ENCODE data around the gene AHSP. TPM values are rescaled to one million over a fixed set of nuclear protein-coding genes. Genes with fewer than 3 reads are reported as not detected.

AHSP gene
- total and polyA plus RNA-seq, 2 of the 4 experiments (the other 2 are of a cell fraction), result not detected

GRCh38 chr16:31507929-31508705, 19.6 kb upstream of the AHSP start, which contains the start of gene RUSF1:
TSS of gene RUSF1 (minus strand) at chr16:31508391. CDS start at chr16:31508373, 18 bp downstream.
- Histone ChIP-seq H2BK20ac (ENCODE audit: low read depth, low read length) (peak within 1 kb of the TSS; percentile 20; the same call in 1 of the 2 replicates), H3K27me3 (ENCODE audit: control insufficient read depth, insufficient read depth, low read length) (no peaks in the 10 kb centered on the region), H3K4me1 (ENCODE audit: control insufficient read depth, insufficient read depth, low read length) (peaks cover 5% of the 10 kb centered on the region), H4K8ac (ENCODE audit: low read depth in 2 of 2, low read length in 2 of 2) (peak within 1 kb of the TSS; percentile 93 to 94), H2AK9ac (replicated peaks; ENCODE audit: low read depth, low read length, poor library complexity) (peak within 1 kb of the TSS; percentile 99), H3K36me3 (ENCODE audit: control insufficient read depth, insufficient read depth, low read length) (peaks cover 14% of the 10 kb centered on the region), H3K79me1 (ENCODE audit: low read depth in 1 of 2, low read length in 2 of 2) (peaks cover 16 to 52% of the 10 kb centered on the region in 2 experiments; a peak in 3 of 4 replicates), H3K9me1 (ENCODE audit: insufficient read depth, low read length) (peaks cover 2% of the 10 kb centered on the region; the same call in 1 of the 2 replicates), H2BK120ac (ENCODE audit: low read depth, low read length) (peak within 1 kb of the TSS; percentile 55), H3K18ac (ENCODE audit: low read depth, low read length) (peak within 1 kb of the TSS; percentile 88), H3K4me3 (ENCODE audit: insufficient read depth, low read depth, low read length) (peak within 1 kb of the TSS; percentile 94), H3K56ac (ENCODE audit: extremely low read depth, insufficient read depth, low read length) (peak within 1 kb of the TSS; percentile 90), H4K91ac (ENCODE audit: insufficient read depth, low read depth, low read length) (peak within 1 kb of the TSS; percentile 94), H3K9ac (ENCODE audit: low read depth, low read length) (peak within 1 kb of the TSS; percentile 98), H4K5ac (ENCODE audit: low read depth, low read length) (peak within 1 kb of the TSS; percentile 94), H3K4ac (ENCODE audit: low read depth, low read length) (peak within 1 kb of the TSS; percentile 98), H4K20me1 (ENCODE audit: insufficient read depth, low read length) (no peaks in the 10 kb centered on the region), H3K23ac (ENCODE audit: low read depth, low read length) (peak within 1 kb of the TSS; percentile 92), H3K9me3 (ENCODE audit: control insufficient read depth, insufficient read depth, low read length) (no peaks in the 10 kb centered on the region), H3K4me2 (ENCODE audit: low read depth, low read length) (peak within 1 kb of the TSS; percentile 99), H2BK15ac (ENCODE audit: low read depth, low read length) (no peak within 1 kb of the TSS), H2BK5ac (ENCODE audit: low read depth, low read length, poor library complexity, severe bottlenecking) (peak within 1 kb of the TSS; percentile 94), H3K27ac (ENCODE audit: insufficient read depth, low read length) (peak within 1 kb of the TSS; percentile 99), H2AK5ac (ENCODE audit: low read depth, low read length) (peak within 1 kb of the TSS; percentile 100), H2AFZ (replicated peaks; ENCODE audit: low read length, poor library complexity) (peak within 1 kb of the TSS; percentile 95), H3K14ac (replicated peaks; ENCODE audit: low read depth, low read length) (peak within 1 kb of the TSS; percentile 95)
- DNase-seq, result peak; percentile 87
- TSS peak; percentile 72 for BruUV-seq (replicated peaks)
- in situ Hi-C loops (cut with MboI; ENCODE audit: low sequenced_read_pairs) (loop anchor here (5.0 to 25.0 kb wide), 3 partner anchors 63 to 369 kb away; partner anchors contain the start of gene ZNF843), dilution Hi-C loops (cut with HindIII; ENCODE audit: low sequenced_read_pairs, unreplicated experiment) (no loop called here), intact Hi-C loops (cut with micrococcal nuclease) (loop anchor here (1.0 to 10.0 kb wide), 4 partner anchors 21 to 361 kb away; partner anchors contain the start of gene ZNF843)
- CTCF ChIA-PET, result no interaction called here
- ATAC-seq (ENCODE audit: low read depth), result peak; percentile 93
- TF ChIP-seq MAFK (IDR thresholded peaks at IDR 0.05; ENCODE audit: low read depth, low read length) (no peak), RFX5 (IDR thresholded peaks at IDR 0.05; ENCODE audit: low read depth, low read length) (no peak), MXI1 (IDR thresholded peaks at IDR 0.05; ENCODE audit: borderline replicate concordance, low read depth, low read length) (peak; percentile 89), CEBPB (IDR thresholded peaks at IDR 0.05; ENCODE audit: low read depth, low read length) (no peak), ELK1 (IDR thresholded peaks at IDR 0.05; ENCODE audit: borderline replicate concordance, low read depth, low read length) (0 out of 2 replicates have a peak, but pooled peaks have one; percentile 80), MAZ (IDR thresholded peaks at IDR 0.05; ENCODE audit: borderline replicate concordance, low read depth, low read length) (peak; percentile 74; the same call in 1 of the 2 replicates), USF2 (IDR thresholded peaks at IDR 0.05; ENCODE audit: low read depth, low read length) (no peak), POLR2A (IDR thresholded peaks at IDR 0.05; ENCODE audit: low read depth, low read length) (peak; percentile 94), SMC3 (IDR thresholded peaks at IDR 0.05; ENCODE audit: low read depth, low read length) (no peak)
- WGBS, 2 experiments (ENCODE audit: extremely low coverage in 2 of 2, insufficient read length in 1 of 2), result 0% methylated on average over 42 of the region's 65 CpGs; no CpG with 5 or more reads in 1 of the 2 experiments
- POLR2A ChIA-PET (ENCODE audit: unreplicated experiment), result interaction anchor here (0.6 to 1.6 kb wide), 5 partner anchors 10 to 369 kb away, joined by 5 to 10 read pairs (median 5); partner anchors contain the start of gene ZNF267
